SK-N-MC (cell line): ENCODE measurements around the gene IER3IP1.

Experiments
- EZH2 ChIP-seq: fragments of 200-600 bp; sonication (generic); IDR thresholded peaks from one replicate; pipeline ENCODE4 v1.6.1; 2017; ENCODE audit warnings: antibody characterized with exemption
- POLR2AphosphoS5 ChIP-seq: IDR thresholded peaks from 2 replicates; pipeline ENCODE4 v1.6.1; 2012; ENCODE audit warnings: mild to moderate bottlenecking, low read depth, low read length, borderline replicate concordance

- TF ChIP-seq EZH2: no peak
- no peak for TF ChIP-seq POLR2AphosphoS5
These were observed 30.9 kb upstream of the IER3IP1 start for GRCh38 chr18:47206945-47207637.
